SH-SY5Y (cell line): ENCODE measurements around the gene TBC1D14.

Source experiments
- GATA2 ChIP-seq: IDR thresholded peaks from 2 replicates; pipeline ENCODE4 v1.6.1; 2011; ENCODE audit warnings: mild to moderate bottlenecking, low read depth, low read length
- GATA3 ChIP-seq: IDR thresholded peaks from 2 replicates; pipeline ENCODE4 v1.6.1; 2011; ENCODE audit warnings: low read depth, mild to moderate bottlenecking, low read length, moderate library complexity

GRCh38 chr4:6913350-6913905 lies 3.8 kb downstream of the TBC1D14 start:
- TF ChIP-seq GATA3 (no peak), GATA2 (no peak)
